ENCODE measurements around the gene CD247. TPM values are rescaled to one million over a fixed set of nuclear protein-coding genes. Genes with fewer than 3 reads are reported as not detected.

Gene CD247
- total and polyA plus RNA-seq, 4 experiments from 2014 or later = 260 to 404 (median 340) TPM

DNA sequence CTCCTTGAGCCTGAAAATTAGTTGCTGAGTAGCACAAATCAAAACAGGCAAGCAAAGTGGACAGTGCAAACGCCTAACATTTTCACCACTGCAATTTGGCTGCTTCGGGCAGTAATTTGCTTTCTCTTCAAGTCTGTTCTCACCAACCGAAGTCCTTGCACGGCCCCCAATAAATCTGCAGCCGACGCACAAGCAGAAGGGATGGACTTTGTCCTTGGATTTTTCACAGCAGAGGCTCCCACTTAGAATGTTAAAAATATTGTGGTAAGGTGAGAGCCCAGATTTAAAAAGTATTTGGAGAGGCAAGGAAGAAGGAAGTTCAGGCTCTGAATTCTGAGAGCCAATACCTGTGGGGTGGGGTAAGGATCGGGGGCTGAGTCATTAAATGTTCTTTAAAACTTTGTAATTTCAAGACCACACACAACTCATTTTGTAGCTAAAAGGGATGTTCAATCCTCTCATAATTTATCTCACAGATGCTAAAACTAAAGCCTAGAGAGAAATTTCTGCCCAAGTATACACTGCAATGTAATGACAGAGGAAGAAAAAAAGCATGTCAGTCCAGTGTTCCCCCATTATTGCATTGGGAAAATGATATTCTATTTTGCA lies 6.2 kb downstream of the CD247 start:
- ChIA-PET POLR2A (ENCODE audit: partially characterized antibody) (interaction anchor here (0.6 to 1.3 kb wide), 3 partner anchors 12 to 57 kb away, joined by 3 to 9 read pairs (median 5); no protein-coding TSS in a partner anchor), CTCF (ENCODE audit: partially characterized antibody) (interaction anchor here (1.2 to 2.2 kb wide), 2 partner anchors 12 to 21 kb away, joined by 4 to 5 read pairs; no protein-coding TSS in a partner anchor)
- Histone ChIP-seq H3K9me3 (ENCODE audit: control insufficient read depth in 1 of 2, low read length in 2 of 2) (no peaks in the 10 kb centered on the region), H3K27ac (ENCODE audit: low read depth, low read length) (peak overlapping the region; percentile 37), H3K36me3 (ENCODE audit: insufficient read depth, low read length) (peaks cover 3% of the 10 kb centered on the region), H3K4me1 (ENCODE audit: insufficient read depth, low read length) (peaks cover 91% of the 10 kb centered on the region), H3K4me3 (ENCODE audit: low read length in 2 of 2) (peak overlapping the region; percentile 11 to 30), H3K27me3 (ENCODE audit: insufficient read depth, low read length) (no peaks in the 10 kb centered on the region)
- Mint-ChIP-seq H3K27me3 (no peaks in the 10 kb centered on the region), H3K4me1 (peaks cover 49 to 93% (median 74%) of the 10 kb centered on the region in 4 donors), H3K27ac (peak overlapping the region; percentile 82 to 100 (median 92)), H3K9me3 (no peaks in the 10 kb centered on the region), H3K36me3 (peaks cover 63 to 84% of the 10 kb centered on the region in 2 donors), H3K4me3 (peak overlapping the region; percentile 84 to 89 (median 86))
- intact Hi-C loops (cut with micrococcal nuclease) = no loop called here
- no peak for DNase-seq

DNA sequence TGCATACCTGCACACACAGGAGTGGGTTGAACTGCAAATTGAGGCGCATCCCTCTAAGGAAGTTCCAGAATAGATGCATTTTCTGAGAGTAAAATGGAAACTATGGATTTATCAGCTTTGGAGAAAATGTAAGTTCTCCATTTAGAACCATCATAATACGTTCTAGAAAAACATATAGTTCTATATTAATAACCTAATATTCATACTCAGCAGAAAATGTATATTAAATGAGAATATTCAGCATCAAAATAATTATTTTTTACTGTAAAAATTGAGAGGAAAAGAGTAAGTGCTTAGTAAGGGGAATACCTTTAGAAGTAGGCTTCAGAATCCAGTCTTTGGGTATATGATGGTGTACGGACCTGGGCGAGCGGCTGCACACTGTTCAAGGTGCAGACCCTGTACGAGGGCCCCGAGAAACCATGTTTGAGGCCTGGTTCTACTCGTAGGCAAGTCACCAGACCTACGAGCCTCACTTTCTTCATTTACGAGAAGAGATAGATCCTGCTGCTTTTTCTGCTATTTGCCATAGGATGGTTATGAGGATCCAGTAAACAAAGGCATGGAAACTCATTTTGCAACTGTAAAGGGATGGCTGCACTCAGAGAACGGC lies 6.8 kb downstream of the CD247 start:
- CTCF ChIA-PET (ENCODE audit: partially characterized antibody) = interaction anchor here (1.5 to 2.2 kb wide), 2 partner anchors 22 to 38 kb away, joined by 3 to 5 read pairs; no protein-coding TSS in a partner anchor
- Mint-ChIP-seq H3K27me3 (no peaks in the 10 kb centered on the region), H3K4me3 (peak overlapping the region; percentile 84 to 90 (median 87)), H3K27ac (peak overlapping the region; percentile 82 to 100 (median 92)), H3K4me1 (peaks cover 51 to 92% (median 74%) of the 10 kb centered on the region in 4 donors), H3K36me3 (peaks cover 58 to 78% of the 10 kb centered on the region in 2 donors), H3K9me3 (no peaks in the 10 kb centered on the region)
- POLR2A ChIA-PET (ENCODE audit: partially characterized antibody) = interaction anchor here (1.3 to 4.9 kb wide), 2 partner anchors 56 kb away, joined by 9 to 26 read pairs; no protein-coding TSS in a partner anchor
- no peak for DNase-seq
- Histone ChIP-seq H3K9me3 (ENCODE audit: control insufficient read depth in 1 of 2, low read length in 2 of 2) (no peaks in the 10 kb centered on the region), H3K27ac (ENCODE audit: low read depth, low read length) (peak overlapping the region; percentile 37), H3K4me3 (ENCODE audit: low read length in 2 of 2) (peak overlapping the region in 1 of 2 donors; percentile 30), H3K4me1 (ENCODE audit: insufficient read depth, low read length) (peaks cover 97% of the 10 kb centered on the region), H3K36me3 (ENCODE audit: insufficient read depth, low read length) (peaks cover 3% of the 10 kb centered on the region), H3K27me3 (ENCODE audit: insufficient read depth, low read length) (no peaks in the 10 kb centered on the region)
- intact Hi-C loops (cut with micrococcal nuclease) = no loop called here

DNA sequence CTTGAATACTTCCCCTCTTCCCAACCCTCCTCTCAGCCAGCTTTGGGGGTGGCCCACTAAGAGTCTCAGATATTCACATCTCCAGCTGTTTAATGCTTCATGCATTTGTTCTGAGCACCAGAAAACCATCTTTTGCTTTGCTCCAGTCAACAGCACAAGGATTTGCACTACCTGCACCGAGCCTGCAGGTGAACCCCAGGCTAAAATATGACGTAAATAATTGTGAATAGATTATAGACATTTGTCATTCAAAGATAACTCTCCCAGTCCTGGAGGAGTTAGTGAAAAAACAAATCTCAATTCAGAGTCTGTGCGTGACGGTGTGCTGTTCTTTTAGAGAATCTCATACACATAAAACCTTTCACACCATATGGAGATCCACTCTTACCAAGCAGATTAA lies 7.4 kb downstream of the CD247 start:
- DNase-seq = no peak

DNA sequence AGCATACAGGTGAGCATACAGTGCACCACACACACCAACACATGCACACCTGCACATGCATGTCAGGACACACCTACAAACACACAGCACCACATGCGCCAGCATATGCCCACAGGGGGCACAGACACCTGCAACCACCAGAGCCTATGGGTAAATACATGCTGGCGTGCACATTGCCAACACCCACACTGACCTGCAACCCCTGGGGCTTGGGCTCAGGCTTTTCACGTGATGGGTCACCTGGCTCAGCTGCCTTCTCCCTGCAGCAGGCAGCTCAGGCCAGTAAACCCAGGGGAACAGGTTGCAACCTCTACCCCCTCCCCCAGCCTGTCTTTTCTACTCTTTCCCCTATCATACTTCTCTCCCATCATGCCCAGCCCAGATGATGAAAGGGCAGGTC lies 8.1 kb downstream of the CD247 start:
- ChIA-PET CTCF (ENCODE audit: partially characterized antibody) (interaction anchor here (1.2 to 2.9 kb wide), 5 partner anchors 8 to 37 kb away, joined by 3 to 25 read pairs (median 3); partner anchors contain the start of gene CD247), POLR2A (ENCODE audit: partially characterized antibody) (interaction anchor here (0.7 to 4.9 kb wide), 12 partner anchors 9 to 62 kb away, joined by 3 to 26 read pairs (median 4); partner anchors contain the start of gene CD247)
- H3K36me3 Mint-ChIP-seq = peaks cover 48 to 77% of the 10 kb centered on the region in 2 donors
- peak overlapping the region; percentile 60 to 90 (median 82) for H3K4me3 Mint-ChIP-seq
- Histone ChIP-seq H3K4me3 (ENCODE audit: low read length in 2 of 2) (peak overlapping the region; percentile 5 to 15), H3K4me1 (ENCODE audit: insufficient read depth, low read length) (peaks cover 97% of the 10 kb centered on the region), H3K9me3 (ENCODE audit: control insufficient read depth in 1 of 2, low read length in 2 of 2) (no peaks in the 10 kb centered on the region), H3K27ac (ENCODE audit: low read depth, low read length) (peak overlapping the region; percentile 16), H3K36me3 (ENCODE audit: insufficient read depth, low read length) (peaks cover 3% of the 10 kb centered on the region), H3K27me3 (ENCODE audit: insufficient read depth, low read length) (no peaks in the 10 kb centered on the region)
- DNase-seq = no peak
- no peaks in the 10 kb centered on the region for H3K9me3 Mint-ChIP-seq
- H3K4me1 Mint-ChIP-seq = peaks cover 57 to 92% (median 75%) of the 10 kb centered on the region in 4 donors
- intact Hi-C loops (cut with micrococcal nuclease) = no loop called here
- no peaks in the 10 kb centered on the region for H3K27me3 Mint-ChIP-seq
- H3K27ac Mint-ChIP-seq = peak overlapping the region; percentile 4 to 100 (median 89)

More for the DNA sequence above, 7.4 kb downstream of the CD247 start:
- Histone ChIP-seq H3K36me3 (ENCODE audit: insufficient read depth, low read length) (peaks cover 3% of the 10 kb centered on the region), H3K4me1 (ENCODE audit: insufficient read depth, low read length) (peaks cover 97% of the 10 kb centered on the region), H3K9me3 (ENCODE audit: control insufficient read depth in 1 of 2, low read length in 2 of 2) (no peaks in the 10 kb centered on the region), H3K27me3 (ENCODE audit: insufficient read depth, low read length) (no peaks in the 10 kb centered on the region), H3K4me3 (ENCODE audit: low read length in 2 of 2) (no peak overlapping the region), H3K27ac (ENCODE audit: low read depth, low read length) (peak overlapping the region; percentile 16)
- H3K4me1 Mint-ChIP-seq = peaks cover 55 to 92% (median 75%) of the 10 kb centered on the region in 4 donors
- peak overlapping the region; percentile 84 to 100 (median 89) for H3K27ac Mint-ChIP-seq
- ChIA-PET POLR2A (ENCODE audit: partially characterized antibody) (interaction anchor here (0.7 to 4.9 kb wide), 4 partner anchors 8 to 56 kb away, joined by 3 to 26 read pairs (median 6); partner anchors contain the start of gene CD247), CTCF (ENCODE audit: partially characterized antibody) (interaction anchor here (1.5 to 1.6 kb wide), 2 partner anchors 15 to 37 kb away, joined by 3 read pairs; no protein-coding TSS in a partner anchor)
- intact Hi-C loops (cut with micrococcal nuclease) = no loop called here
- no peaks in the 10 kb centered on the region for H3K27me3 Mint-ChIP-seq
- H3K36me3 Mint-ChIP-seq = peaks cover 52 to 77% of the 10 kb centered on the region in 2 donors
- H3K4me3 Mint-ChIP-seq = peak overlapping the region; percentile 60 to 90 (median 84)
- no peaks in the 10 kb centered on the region for H3K9me3 Mint-ChIP-seq

DNA sequence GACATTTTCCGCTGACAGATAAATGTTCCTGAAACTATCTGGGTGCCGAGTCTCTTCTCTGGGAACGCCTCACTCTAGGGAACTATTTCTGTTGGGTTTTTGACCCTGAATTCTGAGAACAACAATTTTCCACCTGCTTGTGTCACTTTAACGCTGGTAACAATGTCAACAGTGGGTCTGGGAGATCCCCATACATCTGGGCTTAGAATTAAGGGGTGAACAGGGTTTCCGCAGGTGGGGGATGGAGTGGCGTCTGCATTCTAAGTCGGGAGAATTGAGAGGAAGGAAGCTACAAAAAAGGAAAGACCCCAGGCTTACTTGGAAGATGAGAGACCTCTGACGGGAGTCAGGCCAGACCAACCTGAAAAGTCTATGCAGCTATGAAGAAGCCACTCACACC lies 8.7 kb downstream of the CD247 start:
- H3K9me3 Mint-ChIP-seq = no peaks in the 10 kb centered on the region
- intact Hi-C loops (cut with micrococcal nuclease) = no loop called here
- H3K36me3 ChIP-seq (ENCODE audit: insufficient read depth, low read length) = peaks cover 4% of the 10 kb centered on the region

DNA sequence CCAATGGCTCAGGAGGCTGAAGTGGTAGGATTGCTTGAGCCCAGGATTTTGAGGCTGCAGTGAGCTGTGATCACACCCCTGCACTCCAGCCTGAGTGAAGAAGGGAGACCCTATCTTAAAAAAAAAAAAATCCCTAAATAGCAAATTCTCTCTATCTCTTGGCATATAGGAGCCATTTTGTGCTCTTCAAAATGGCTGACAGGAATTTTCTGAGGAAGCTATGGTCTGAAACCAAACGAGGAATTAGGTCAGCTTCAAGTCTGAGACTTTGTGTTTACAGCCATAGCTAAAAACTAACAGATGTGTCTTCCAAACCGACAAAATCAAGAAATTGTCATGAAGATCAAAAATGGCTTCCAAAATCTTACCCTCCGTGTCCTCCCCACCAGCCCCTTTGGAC lies 10.6 kb downstream of the CD247 start:
- H3K27me3 Mint-ChIP-seq = no peaks in the 10 kb centered on the region
- ChIA-PET POLR2A (ENCODE audit: partially characterized antibody) (interaction anchor here (1.2 to 17.1 kb wide), 6 partner anchors 9 to 61 kb away, joined by 3 to 236 read pairs (median 6); partner anchors contain the start of gene CD247), CTCF (ENCODE audit: partially characterized antibody) (interaction anchor here (0.8 to 2.9 kb wide), 4 partner anchors 10 to 65 kb away, joined by 3 to 25 read pairs (median 4); partner anchors contain the start of gene CD247)
- no peak for DNase-seq
- peak overlapping the region in 2 of 8 donors; percentile 47 to 86 for H3K4me3 Mint-ChIP-seq
- intact Hi-C loops (cut with micrococcal nuclease) = loop anchor here (1.0 kb wide), 1 partner anchor 11 kb away; the partner anchor contains the start of gene CD247
- Histone ChIP-seq H3K9me3 (ENCODE audit: control insufficient read depth in 1 of 2, low read length in 2 of 2) (no peaks in the 10 kb centered on the region), H3K4me3 (ENCODE audit: low read length in 2 of 2) (no peak overlapping the region), H3K36me3 (ENCODE audit: insufficient read depth, low read length) (peaks cover 12% of the 10 kb centered on the region), H3K27ac (ENCODE audit: low read depth, low read length) (peak overlapping the region; percentile 1), H3K27me3 (ENCODE audit: insufficient read depth, low read length) (no peaks in the 10 kb centered on the region), H3K4me1 (ENCODE audit: insufficient read depth, low read length) (peaks cover 98% of the 10 kb centered on the region)
- H3K9me3 Mint-ChIP-seq = no peaks in the 10 kb centered on the region
- H3K36me3 Mint-ChIP-seq = peaks cover 67 to 83% of the 10 kb centered on the region in 2 donors
- H3K27ac Mint-ChIP-seq = peak overlapping the region in 5 of 7 donors; percentile 32 to 100 (median 70)
- H3K4me1 Mint-ChIP-seq = peaks cover 71 to 98% (median 83%) of the 10 kb centered on the region in 4 donors

More for the DNA sequence above, 8.7 kb downstream of the CD247 start:
- peaks cover 62 to 95% (median 77%) of the 10 kb centered on the region in 4 donors for H3K4me1 Mint-ChIP-seq
- Histone ChIP-seq H3K27ac (ENCODE audit: low read depth, low read length) (peak overlapping the region; percentile 23), H3K9me3 (ENCODE audit: control insufficient read depth in 1 of 2, low read length in 2 of 2) (no peaks in the 10 kb centered on the region), H3K4me1 (ENCODE audit: insufficient read depth, low read length) (peaks cover 97% of the 10 kb centered on the region), H3K27me3 (ENCODE audit: insufficient read depth, low read length) (no peaks in the 10 kb centered on the region), H3K4me3 (ENCODE audit: low read length in 2 of 2) (peak overlapping the region in 1 of 2 donors; percentile 5)
- CTCF ChIA-PET (ENCODE audit: partially characterized antibody) = interaction anchor here (1.2 to 2.9 kb wide), 4 partner anchors 8 to 25 kb away, joined by 3 to 25 read pairs (median 4); partner anchors contain the start of gene CD247
- no peaks in the 10 kb centered on the region for H3K27me3 Mint-ChIP-seq
- H3K4me3 Mint-ChIP-seq = peak overlapping the region; percentile 24 to 90 (median 76)
- DNase-seq = peak in 2 of 5 donors; percentile 37 to 72
- peak overlapping the region; percentile 4 to 100 (median 91) for H3K27ac Mint-ChIP-seq
- POLR2A ChIA-PET (ENCODE audit: partially characterized antibody) = interaction anchor here (0.7 to 4.9 kb wide), 13 partner anchors 8 to 62 kb away, joined by 3 to 26 read pairs (median 3); partner anchors contain the start of gene CD247
- H3K36me3 Mint-ChIP-seq = peaks cover 53 to 77% of the 10 kb centered on the region in 2 donors
